Measurements from ENCODE around the gene SLAMF1.

- TF ChIP-seq POLR2A (IDR thresholded peaks at IDR 0.05; ENCODE audit: low read depth) (no peak), EP300 (IDR thresholded peaks at IDR 0.05) (no peak)
- TF ChIP-seq, protein P1, sequence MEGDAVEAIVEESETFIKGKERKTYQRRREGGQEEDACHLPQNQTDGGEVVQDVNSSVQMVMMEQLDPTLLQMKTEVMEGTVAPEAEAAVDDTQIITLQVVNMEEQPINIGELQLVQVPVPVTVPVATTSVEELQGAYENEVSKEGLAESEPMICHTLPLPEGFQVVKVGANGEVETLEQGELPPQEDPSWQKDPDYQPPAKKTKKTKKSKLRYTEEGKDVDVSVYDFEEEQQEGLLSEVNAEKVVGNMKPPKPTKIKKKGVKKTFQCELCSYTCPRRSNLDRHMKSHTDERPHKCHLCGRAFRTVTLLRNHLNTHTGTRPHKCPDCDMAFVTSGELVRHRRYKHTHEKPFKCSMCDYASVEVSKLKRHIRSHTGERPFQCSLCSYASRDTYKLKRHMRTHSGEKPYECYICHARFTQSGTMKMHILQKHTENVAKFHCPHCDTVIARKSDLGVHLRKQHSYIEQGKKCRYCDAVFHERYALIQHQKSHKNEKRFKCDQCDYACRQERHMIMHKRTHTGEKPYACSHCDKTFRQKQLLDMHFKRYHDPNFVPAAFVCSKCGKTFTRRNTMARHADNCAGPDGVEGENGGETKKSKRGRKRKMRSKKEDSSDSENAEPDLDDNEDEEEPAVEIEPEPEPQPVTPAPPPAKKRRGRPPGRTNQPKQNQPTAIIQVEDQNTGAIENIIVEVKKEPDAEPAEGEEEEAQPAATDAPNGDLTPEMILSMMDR (IDR thresholded peaks at IDR 0.05), result no peak
These were observed 22.4 kb downstream of the SLAMF1 start for GRCh38 chr1:160624464-160624863.
